HepG2 (cell line): ENCODE data around the gene IQSEC1. TPM values are rescaled to one million over a fixed set of nuclear protein-coding genes. Genes with fewer than 3 reads are reported as not detected.

Source experiments
- ATAC-seq: fragments of 200-7000 bp; cut with Tn5 transposase; 3 replicates; pipeline ENCODE4 v1.9.1; 2020; ENCODE audit warnings: mild to moderate bottlenecking, moderate library complexity
- BruUV-seq: library from RNA; stranded (reverse); fragments of 400-500 nt; replicated peaks from 2 replicates; lab custom pipeline; 2021; lab: Mats Ljungman, UMichigan
- CTCF ChIA-PET: fragments of 300-600 bp; formaldehyde crosslinking; extraction: SDS; loops from one replicate; lab custom pipeline; 2021; ENCODE audit warnings: low total read pairs, inconsistent platforms, low intra/inter-chr PET ratio; lab: Yijun Ruan, JAX
- POLR2A ChIA-PET: fragments of 350-600 bp; sonication (Branson Sonifier 250); formaldehyde crosslinking; loops from one replicate; lab custom pipeline; 2020; ENCODE audit warnings: antibody characterized with exemption, inconsistent platforms; lab: Yijun Ruan, JAX
- DNase-seq: peaks from one replicate; pipeline ENCODE4 v3.0.0-alpha.2; 2015; ENCODE audit warnings: low spot score
- FAIRE-seq: peaks from 3 replicates; lab custom pipeline; 2011; peaks lifted over from hg19 to GRCh38; lab: Jason Lieb, UNC
- H2AFZ ChIP-seq: one replicate; pipeline ENCODE4 v1.6.1; 2011; ENCODE audit warnings: low read length, inconsistent platforms
- H3K27ac ChIP-seq: fragments of 300-600 bp; 3 replicates; pipeline ENCODE4 v1.8.0; 2011; ENCODE audit warnings: mixed run types, mild to moderate bottlenecking, mixed read lengths, low read length, inconsistent platforms; ENCODE audit not compliant: insufficient read depth; ENCODE audit errors: extremely low read length
- H3K27me3 ChIP-seq, 2 experiments: fragments of 200-600 bp in 1 of 2; 2 replicates in 1 of 2; 3 replicates in 1 of 2; pipeline versions ENCODE4 v1.6.0 to v1.8.0; 2011; ENCODE audit warnings: low read length in 2 of 2, mild to moderate bottlenecking in 2 of 2, moderate library complexity in 2 of 2, inconsistent platforms in 1 of 2; ENCODE audit not compliant: insufficient read depth in 2 of 2, control insufficient read depth in 1 of 2
- H3K36me3 ChIP-seq, 2 experiments: fragments of 200-600 bp in 1 of 2; replicated peaks in 1 of 2; 2 replicates in 1 of 2; 3 replicates in 1 of 2; pipeline versions ENCODE4 v1.5.1 to v1.8.0; 2011; ENCODE audit warnings: low read length in 2 of 2, inconsistent platforms in 1 of 2; ENCODE audit not compliant: insufficient read depth in 2 of 2, control insufficient read depth in 1 of 2
- H3K4me1 ChIP-seq: 2 replicates; pipeline ENCODE4 v1.5.1; 2012; ENCODE audit warnings: low read length, inconsistent platforms; ENCODE audit not compliant: insufficient read depth
- H3K4me2 ChIP-seq: 2 replicates; pipeline ENCODE4 v1.6.0; 2011; ENCODE audit warnings: low read depth, low read length, inconsistent platforms
- H3K4me3 ChIP-seq, 3 experiments: fragments of 200-600 bp in 1 of 3; sonication (generic), shearing (Covaris generic) in 1 of 3; replicated peaks in 1 of 3; 2 replicates each; pipeline ENCODE4 v1.5.1; 2011 to 2016; ENCODE audit warnings: low read length in 3 of 3, inconsistent platforms in 2 of 3, low read depth in 2 of 3, mild to moderate bottlenecking in 2 of 3, control low read depth in 1 of 3, mixed read lengths in 1 of 3; ENCODE audit not compliant: insufficient read depth in 1 of 3
- H3K79me2 ChIP-seq: one replicate; pipeline ENCODE4 v1.6.1; 2011; ENCODE audit warnings: low read length, inconsistent platforms; ENCODE audit not compliant: insufficient read depth
- H3K9ac ChIP-seq: 2 replicates; pipeline ENCODE4 v1.6.0; 2011; ENCODE audit warnings: mild to moderate bottlenecking, low read depth, low read length, inconsistent platforms; ENCODE audit not compliant: insufficient read depth
- H3K9me3 ChIP-seq: 2 replicates; pipeline ENCODE4 v1.5.1; 2012; ENCODE audit warnings: mild to moderate bottlenecking, low read length
- H4K20me1 ChIP-seq: 2 replicates; pipeline ENCODE4 v1.6.0; 2011; ENCODE audit warnings: inconsistent platforms, mild to moderate bottlenecking, low read length, moderate library complexity; ENCODE audit not compliant: insufficient read depth
- ELK4 ChIP-seq: sonication (generic); formaldehyde crosslinking; IDR thresholded peaks from 2 replicates; pipeline ENCODE4 v1.9.0; 2021; ENCODE audit warnings: missing genetic modification reagents, borderline replicate concordance
- HNRNPH1 ChIP-seq: fragments of 200-400 bp; formaldehyde crosslinking; optimal IDR thresholded peaks from 2 replicates; pipeline ENCODE3; 2017; ENCODE audit warnings: mild to moderate bottlenecking, low read depth, low read length
- ZFP41 ChIP-seq: sonication (generic); formaldehyde crosslinking; IDR thresholded peaks from 2 replicates; pipeline ENCODE4 v1.4.0; 2020; ENCODE audit warnings: mild to moderate bottlenecking, missing genetic modification reagents, borderline replicate concordance
- ZNF343 ChIP-seq: sonication (generic); formaldehyde crosslinking; IDR thresholded peaks from 2 replicates; pipeline ENCODE4 v1.4.0; 2020; ENCODE audit warnings: mild to moderate bottlenecking, missing genetic modification reagents
- ZNF674 ChIP-seq: sonication (generic); formaldehyde crosslinking; IDR thresholded peaks from 2 replicates; pipeline ENCODE4 v1.5.0; 2020; ENCODE audit warnings: low read depth, mild to moderate bottlenecking, missing genetic modification reagents
- ZNF780A ChIP-seq: sonication (generic); formaldehyde crosslinking; IDR thresholded peaks from 2 replicates; pipeline ENCODE4 v1.8.0; 2022; ENCODE audit warnings: mild to moderate bottlenecking, missing genetic modification reagents, moderate library complexity
- WGBS: methylation state at CpG from one replicate; pipeline ENCODE4 v1.1.6; 2017; ENCODE audit warnings: low lambda C conversion rate; 5-methylcytosine and 5-hydroxymethylcytosine counted together
- in situ Hi-C: cut with HindIII; loops from 2 replicates; pipeline ENCODE4 v1.10.0; 2017; ENCODE audit warnings: low pct_unique_long_range_greater_than_20kb; ENCODE audit not compliant: extremely low pct_ligation_motif_present
- intact Hi-C: fragments of 100-400 bp; cut with micrococcal nuclease; formaldehyde crosslinking; loops from one replicate; pipeline ENCODE4 v1.10.0; 2022; ENCODE audit not compliant: unreplicated experiment
- polyA plus RNA-seq, 8 experiments: library from polyadenylated mRNA; depleted of rRNA in 3 of 8; stranded (reverse) in 7 of 8; unstranded in 1 of 8; fragments of >200 nt; fragmentation: Illumina TruSeq in 4 of 8; extraction: Trizol in 4 of 8; gene quantifications; 2 replicates each; pipeline versions ENCODE4 v1.2.1 to v1.2.3, GENCODE V29; 2011 to 2016; ENCODE audit warnings: low read depth in 4 of 8, missing spikeins in 1 of 8, mixed read lengths in 1 of 8; ENCODE audit not compliant: insufficient read depth in 1 of 8
- total RNA-seq, 5 experiments: library from RNA; depleted of rRNA; stranded (reverse); fragments of >200 nt; fragmentation: Illumina TruSeq; extraction: Trizol; gene quantifications; 2 replicates each; pipeline ENCODE4 v1.2.3, GENCODE V29; 2016; ENCODE audit warnings: low read depth in 1 of 5

The IQSEC1 gene
- total and polyA plus RNA-seq, 2 of the 13 experiments (the other 11 are each of a cell fraction or from before 2014, with no cell fraction given) = 17.4 to 20.2 TPM

- TF ChIP-seq ELK4 (CRISPR knock-in tag) = no peak
- TF ChIP-seq, all 625 proteins: peak for 0
Measured at GRCh38 chr3:13079051-13079450, 5.8 kb upstream of the IQSEC1 start (continued).

- no peaks in the 10 kb centered on the region for H3K9me3 ChIP-seq
- H3K27me3 ChIP-seq = no peaks in the 10 kb centered on the region
- ATAC-seq = no peak
- no peaks in the 10 kb centered on the region for H3K4me1 ChIP-seq
- ChIA-PET POLR2A (no interaction called here), CTCF (no interaction called here)
- TF ChIP-seq ZNF343 (CRISPR knock-in tag) (no peak), ZNF674 (no peak), HNRNPH1 (no peak), ZFP41 (CRISPR knock-in tag) (no peak), ZNF780A (CRISPR knock-in tag) (no peak)
- H3K9ac ChIP-seq = no peak overlapping the region
- H4K20me1 ChIP-seq = no peaks in the 10 kb centered on the region
- BruUV-seq = no TSS peak
- no peak for FAIRE-seq
- no peak overlapping the region for H3K4me2 ChIP-seq
- no peak overlapping the region for H3K4me3 ChIP-seq
- no peak overlapping the region for H2AFZ ChIP-seq
- H3K79me2 ChIP-seq = no peaks in the 10 kb centered on the region
- WGBS = 86% methylated on average over 7 of the region's 12 CpGs
- no peak for DNase-seq
- in situ Hi-C loops (no loop called here), intact Hi-C loops (no loop called here)
- peaks cover 0 to 6% of the 10 kb centered on the region in 2 experiments; a peak in 3 of 5 replicates for H3K36me3 ChIP-seq
- H3K27ac ChIP-seq = no peak overlapping the region
Measured at GRCh38 chr3:13078163-13078905, 5.1 kb upstream of the IQSEC1 start.
